ENCODE results near the gene PBOV1.
"Not testable (repeated sequence)": the region's sequence is repeated elsewhere in the genome, so short reads cannot be mapped to it uniquely, and the experiment has no call there.

Gene PBOV1

DNA sequence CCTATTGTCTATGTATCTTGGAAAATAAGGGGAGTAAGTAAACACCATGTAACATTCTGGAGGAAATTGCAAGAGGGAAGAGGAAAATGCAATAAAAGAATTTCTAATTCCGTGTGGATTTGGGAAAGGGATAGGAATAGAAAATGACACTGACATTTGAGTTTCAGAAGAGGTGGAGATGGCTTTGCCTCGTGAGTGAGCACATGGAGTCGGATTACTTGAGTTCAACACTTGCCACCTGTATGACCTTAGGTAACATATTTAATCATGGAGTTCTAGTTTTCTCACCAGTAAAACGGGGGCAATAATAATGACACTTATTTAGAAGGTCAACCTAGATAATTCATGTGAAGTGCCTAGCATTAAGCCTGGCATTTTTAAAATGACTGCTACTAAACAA, 10.8 kb upstream of the PBOV1 start:
- no peak overlapping the region for H3K4me3 Mint-ChIP-seq
- H3K9me3 Mint-ChIP-seq: no peaks in the 10 kb centered on the region
- no peak overlapping the region for H3K27ac Mint-ChIP-seq
- DNase-seq: no peak
- no peaks in the 10 kb centered on the region for H3K36me3 Mint-ChIP-seq (ENCODE audit: low read depth)
- H3K27me3 Mint-ChIP-seq: peaks cover 6% of the 10 kb centered on the region
- no peaks in the 10 kb centered on the region for H3K4me1 Mint-ChIP-seq (ENCODE audit: low read depth)

DNA sequence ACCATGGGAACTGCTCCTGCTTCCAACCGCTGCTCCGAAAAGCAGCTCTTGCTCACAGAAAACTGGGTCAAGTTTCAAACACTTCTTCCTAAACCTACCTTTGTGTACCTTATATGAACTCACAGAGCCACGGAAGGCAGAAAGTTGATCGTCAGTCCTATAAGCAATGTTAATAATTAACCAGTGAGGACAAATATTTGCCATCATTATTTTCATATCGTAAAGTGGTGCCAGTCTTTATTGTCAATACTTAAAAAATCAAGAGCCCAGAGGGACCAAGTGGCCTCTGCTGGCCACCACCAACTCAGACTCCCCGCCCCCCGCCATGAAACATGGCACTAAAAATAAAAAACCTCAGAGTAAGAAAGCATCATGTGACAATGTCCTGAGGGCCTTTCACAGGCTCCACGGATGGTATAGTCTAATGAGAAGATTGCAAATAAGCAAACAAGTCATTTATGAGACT, 9.1 kb upstream of the PBOV1 start:
- H3K4me1 Mint-ChIP-seq (ENCODE audit: low read depth): no peaks in the 10 kb centered on the region
- no peak overlapping the region for H3K4me3 Mint-ChIP-seq
- DNase-seq: no peak
- H3K27me3 Mint-ChIP-seq: peaks cover 3% of the 10 kb centered on the region
- no peaks in the 10 kb centered on the region for H3K36me3 Mint-ChIP-seq (ENCODE audit: low read depth)
- H3K9me3 Mint-ChIP-seq: no peaks in the 10 kb centered on the region
- H3K27ac Mint-ChIP-seq: no peak overlapping the region

DNA sequence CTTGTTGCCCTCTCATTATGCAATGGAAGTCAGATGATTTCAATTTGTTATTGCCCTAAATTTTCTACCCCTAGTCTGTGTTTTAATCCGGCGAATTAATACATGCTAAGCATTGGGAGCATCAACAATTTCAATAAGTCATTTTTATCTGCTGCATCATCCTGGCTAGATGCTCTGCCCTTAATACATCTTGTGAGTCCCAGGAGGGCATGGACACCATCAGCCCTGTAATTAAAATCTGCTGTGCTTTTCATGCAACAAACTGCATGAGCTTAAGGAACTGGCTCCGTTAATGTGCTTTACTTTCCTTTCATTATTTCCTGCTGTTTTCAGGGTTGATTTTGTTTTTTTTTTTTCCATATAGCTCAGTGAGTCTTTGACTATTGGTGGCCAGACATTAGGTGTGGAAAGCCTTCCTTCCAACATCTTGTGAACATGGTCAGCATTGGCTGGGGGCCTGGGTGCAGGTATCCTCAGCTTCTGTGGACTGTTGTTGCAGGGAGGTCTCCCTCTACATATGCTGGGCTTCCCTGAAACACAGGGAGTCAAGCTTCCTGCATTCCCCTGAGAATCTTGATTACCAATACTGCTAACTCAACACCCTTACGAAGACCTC, 8.5 kb upstream of the PBOV1 start:
- no peaks in the 10 kb centered on the region for H3K4me1 Mint-ChIP-seq (ENCODE audit: low read depth)
- H3K36me3 Mint-ChIP-seq (ENCODE audit: low read depth): no peaks in the 10 kb centered on the region
- no peak for DNase-seq
- H3K27ac Mint-ChIP-seq: no peak overlapping the region
- peaks cover 9% of the 10 kb centered on the region for H3K27me3 Mint-ChIP-seq
- H3K9me3 Mint-ChIP-seq: no peaks in the 10 kb centered on the region
- H3K4me3 Mint-ChIP-seq: no peak overlapping the region

DNA sequence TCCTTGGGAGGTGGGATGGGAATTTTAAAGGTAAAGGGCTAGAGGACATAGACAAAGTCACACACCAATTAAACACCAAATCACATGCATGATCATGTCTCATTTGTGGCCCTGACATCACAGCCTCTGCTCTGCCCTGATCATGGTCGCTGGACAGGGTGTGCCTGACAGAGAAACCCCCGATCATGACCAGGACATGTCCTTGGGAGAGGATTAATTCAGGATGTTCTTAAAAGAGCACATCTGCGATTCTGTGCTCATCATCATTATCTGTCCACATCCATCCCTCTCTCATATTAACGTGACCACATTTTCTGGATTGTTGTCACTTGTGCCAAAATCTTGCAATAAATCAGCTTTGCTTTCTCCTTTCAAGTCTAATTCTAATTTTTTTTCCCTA, 7.7 kb upstream of the PBOV1 start:
- DNase-seq: no peak
- Mint-ChIP-seq H3K4me1 (ENCODE audit: low read depth) (no peaks in the 10 kb centered on the region), H3K4me3 (no peak overlapping the region), H3K36me3 (ENCODE audit: low read depth) (no peaks in the 10 kb centered on the region), H3K27me3 (peaks cover 15% of the 10 kb centered on the region), H3K27ac (no peak overlapping the region), H3K9me3 (no peaks in the 10 kb centered on the region)

DNA sequence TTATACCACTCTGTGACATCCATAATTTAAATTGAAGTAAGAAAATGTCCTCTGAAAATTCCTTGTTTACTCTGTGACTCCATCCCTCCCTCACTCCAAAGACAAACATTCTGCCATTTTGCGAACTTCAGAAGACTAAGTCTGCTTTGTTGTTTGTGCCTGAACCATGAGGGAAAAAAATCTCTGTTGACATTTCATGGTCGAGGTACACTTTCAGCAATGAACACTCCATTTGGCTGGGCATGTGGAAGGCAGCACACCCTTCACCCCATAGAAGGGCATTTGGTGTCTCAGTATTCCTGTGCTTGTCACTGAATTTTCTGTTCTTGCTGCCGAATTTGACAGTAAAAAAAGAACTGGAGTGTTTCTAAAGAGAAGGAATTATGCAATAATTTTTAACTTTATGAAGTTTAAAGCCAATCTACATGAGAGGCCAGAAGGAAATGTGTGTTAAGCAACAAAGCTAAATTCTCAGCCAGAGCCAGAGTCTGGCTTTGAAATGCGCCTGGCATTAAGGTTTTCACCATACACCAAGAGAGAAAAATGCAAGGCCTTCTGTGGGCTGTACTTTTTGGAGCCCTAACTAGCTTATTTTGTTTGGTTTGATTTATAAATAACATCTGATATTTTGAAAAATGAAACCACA, 4.7 kb upstream of the PBOV1 start:
- Mint-ChIP-seq H3K27ac (no peak overlapping the region), H3K9me3 (no peaks in the 10 kb centered on the region), H3K36me3 (ENCODE audit: low read depth) (no peaks in the 10 kb centered on the region), H3K4me3 (no peak overlapping the region), H3K4me1 (ENCODE audit: low read depth) (no peaks in the 10 kb centered on the region), H3K27me3 (peaks cover 25% of the 10 kb centered on the region)
- no peak for DNase-seq

- H3K36me3 Mint-ChIP-seq (ENCODE audit: low read depth): no peaks in the 10 kb centered on the region
- H3K9me3 Mint-ChIP-seq: no peaks in the 10 kb centered on the region
- H3K4me3 Mint-ChIP-seq: no peak overlapping the region
- DNase-seq: no peak
- no peaks in the 10 kb centered on the region for H3K4me1 Mint-ChIP-seq (ENCODE audit: low read depth)
- H3K27me3 Mint-ChIP-seq: peaks cover 41% of the 10 kb centered on the region
- no peak overlapping the region for H3K27ac Mint-ChIP-seq
These were observed 1.6 kb upstream of the PBOV1 start for GRCh38 chr6:138219901-138220300.

GRCh38 chr6:138219398-138219797, 1.1 kb upstream of the PBOV1 start:
- Mint-ChIP-seq H3K9me3 (no peaks in the 10 kb centered on the region), H3K27ac (no peak overlapping the region), H3K27me3 (peaks cover 41% of the 10 kb centered on the region), H3K4me1 (ENCODE audit: low read depth) (no peaks in the 10 kb centered on the region), H3K4me3 (no peak overlapping the region), H3K36me3 (ENCODE audit: low read depth) (no peaks in the 10 kb centered on the region)
- DNase-seq: no peak

- Mint-ChIP-seq H3K4me1 (ENCODE audit: low read depth) (no peaks in the 10 kb centered on the region), H3K27ac (no peak overlapping the region), H3K4me3 (no peak overlapping the region), H3K36me3 (ENCODE audit: low read depth) (no peaks in the 10 kb centered on the region), H3K27me3 (peaks cover 24% of the 10 kb centered on the region), H3K9me3 (no peaks in the 10 kb centered on the region)
- no peak for DNase-seq
These were observed 3.1 kb downstream of the PBOV1 start for GRCh38 chr6:138215093-138215782.

GRCh38 chr6:138212530-138212929, 5.8 kb downstream of the PBOV1 start:
- H3K4me3 Mint-ChIP-seq; DNase-seq; H3K27ac Mint-ChIP-seq; H3K36me3 Mint-ChIP-seq (ENCODE audit: low read depth); H3K4me1 Mint-ChIP-seq (ENCODE audit: low read depth); H3K9me3 Mint-ChIP-seq: not testable (repeated sequence)
- peaks cover 22% of the 10 kb centered on the region for H3K27me3 Mint-ChIP-seq

DNA sequence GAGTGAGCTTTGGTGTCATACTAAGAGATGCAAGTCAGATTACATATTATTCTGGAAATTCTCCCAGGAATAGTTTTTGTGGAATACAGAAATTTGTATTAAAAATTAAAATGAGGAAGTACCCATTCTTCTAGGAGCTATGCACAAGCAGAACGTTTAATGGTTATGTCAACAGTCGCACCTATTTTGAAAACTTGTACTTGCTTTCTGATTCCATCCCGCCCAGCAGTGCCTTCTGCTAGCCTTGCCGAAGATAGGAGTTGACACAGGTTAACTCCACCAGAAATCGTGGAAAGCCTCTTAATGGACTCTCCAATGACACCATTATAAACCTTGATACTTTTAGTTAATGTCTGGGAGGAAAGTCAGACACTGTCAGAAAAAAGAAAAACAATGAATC, 6.7 kb downstream of the PBOV1 start:
- no peak overlapping the region for H3K27ac Mint-ChIP-seq
- DNase-seq: no peak
- H3K9me3 Mint-ChIP-seq: no peaks in the 10 kb centered on the region
- H3K4me1 Mint-ChIP-seq (ENCODE audit: low read depth): no peaks in the 10 kb centered on the region
- H3K4me3 Mint-ChIP-seq: no peak overlapping the region
- H3K36me3 Mint-ChIP-seq (ENCODE audit: low read depth): no peaks in the 10 kb centered on the region
- H3K27me3 Mint-ChIP-seq: peaks cover 21% of the 10 kb centered on the region

DNA sequence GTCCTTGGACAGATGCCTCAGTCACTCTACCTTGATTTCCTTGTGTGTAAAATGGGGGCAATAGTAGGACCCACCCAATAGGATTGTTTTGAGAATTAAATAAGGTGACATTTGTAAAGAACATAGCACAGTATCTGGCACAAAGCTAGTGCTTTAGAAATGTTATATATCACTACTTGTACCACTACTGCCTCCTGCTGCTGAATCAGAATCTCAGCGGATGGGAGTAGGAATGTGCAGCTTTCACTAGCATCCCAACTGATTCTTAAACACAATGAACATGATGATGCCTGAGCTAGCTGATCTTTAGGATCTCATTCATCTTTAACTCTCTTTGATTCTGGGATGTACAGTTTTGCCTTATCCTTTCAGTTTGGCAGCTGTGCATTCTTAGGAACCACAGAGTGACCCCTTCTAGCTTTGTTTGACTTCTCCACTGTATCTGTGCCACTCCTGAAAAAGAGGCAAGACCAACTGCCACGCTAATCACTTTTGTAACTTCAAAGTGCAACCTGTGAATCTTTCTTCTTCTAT, 7.2 kb downstream of the PBOV1 start:
- no peaks in the 10 kb centered on the region for H3K4me1 Mint-ChIP-seq (ENCODE audit: low read depth)
- no peak for DNase-seq
- no peak overlapping the region for H3K27ac Mint-ChIP-seq
- no peaks in the 10 kb centered on the region for H3K36me3 Mint-ChIP-seq (ENCODE audit: low read depth)
- H3K9me3 Mint-ChIP-seq: no peaks in the 10 kb centered on the region
- peaks cover 17% of the 10 kb centered on the region for H3K27me3 Mint-ChIP-seq
- no peak overlapping the region for H3K4me3 Mint-ChIP-seq

- Mint-ChIP-seq H3K36me3 (ENCODE audit: low read depth) (no peaks in the 10 kb centered on the region), H3K27ac (no peak overlapping the region), H3K9me3 (no peaks in the 10 kb centered on the region), H3K27me3 (peaks cover 12% of the 10 kb centered on the region), H3K4me1 (ENCODE audit: low read depth) (no peaks in the 10 kb centered on the region), H3K4me3 (no peak overlapping the region)
- DNase-seq: no peak
These were observed 11.4 kb downstream of the PBOV1 start for GRCh38 chr6:138206862-138207261.

GRCh38 chr6:138205437-138206094, 12.7 kb downstream of the PBOV1 start:
- Mint-ChIP-seq H3K27me3 (peaks cover 22% of the 10 kb centered on the region), H3K4me1 (ENCODE audit: low read depth) (no peaks in the 10 kb centered on the region), H3K9me3 (no peaks in the 10 kb centered on the region), H3K27ac (no peak overlapping the region), H3K4me3 (no peak overlapping the region), H3K36me3 (ENCODE audit: low read depth) (no peaks in the 10 kb centered on the region)
- no peak for DNase-seq

GRCh38 chr6:138204792-138205384, 13.4 kb downstream of the PBOV1 start:
- H3K27me3 Mint-ChIP-seq: peaks cover 27% of the 10 kb centered on the region
- H3K27ac Mint-ChIP-seq: no peak overlapping the region
- H3K9me3 Mint-ChIP-seq: no peaks in the 10 kb centered on the region
- no peak overlapping the region for H3K4me3 Mint-ChIP-seq
- no peak for DNase-seq
- no peaks in the 10 kb centered on the region for H3K4me1 Mint-ChIP-seq (ENCODE audit: low read depth)
- H3K36me3 Mint-ChIP-seq (ENCODE audit: low read depth): no peaks in the 10 kb centered on the region
